ENCODE measurements around the gene SPSB2.

SPSB2 gene

GRCh38 chr12:6854036-6854435 is 19.1 kb downstream of the SPSB2 start:
- H3K4me3 ChIP-seq (ENCODE audit: low read depth, low read length) = no peak overlapping the region
- peaks cover 11% of the 10 kb centered on the region for H3K4me1 ChIP-seq (ENCODE audit: control insufficient read depth, insufficient read depth, low read length)
- no peak overlapping the region for H3K27ac ChIP-seq (ENCODE audit: extremely low read depth, low read depth, low read length)
- ChIA-PET CTCF (interaction anchor here (0.6 to 8.4 kb wide), 5 partner anchors 17 to 383 kb away, joined by 3 to 71 read pairs (median 5); partner anchors contain the start of genes MLF2 and SPSB2), POLR2A (interaction anchor here (3.5 to 7.1 kb wide), 3 partner anchors 12 to 18 kb away, joined by 62 to 183 read pairs (median 88); partner anchors contain the start of genes GNB3, SPSB2 and TPI1)
- H3K9me3 ChIP-seq (ENCODE audit: control insufficient read depth, insufficient read depth, low read depth, low read length) = no peaks in the 10 kb centered on the region
- TF ChIP-seq ZNF777 (tag by site-specific recombination; IDR thresholded peaks at IDR 0.05; ENCODE audit: borderline replicate concordance) (no peak), ZNF223 (tag by site-specific recombination; IDR thresholded peaks at IDR 0.05) (no peak), ZNF416 (tag by site-specific recombination; IDR thresholded peaks at IDR 0.05) (no peak), ZNF146 (tag by site-specific recombination; IDR thresholded peaks at IDR 0.05) (no peak), ZNF214 (tag by site-specific recombination; IDR thresholded peaks at IDR 0.05; ENCODE audit: borderline replicate concordance) (no peak), ZNF266 (tag by site-specific recombination; IDR thresholded peaks at IDR 0.05; ENCODE audit: low read depth) (no peak), ZBTB7A (tag by site-specific recombination; IDR thresholded peaks at IDR 0.05; ENCODE audit: low read depth) (no peak), IKZF3 (tag by site-specific recombination; IDR thresholded peaks at IDR 0.05) (no peak), KLF1 (tag by site-specific recombination; IDR thresholded peaks at IDR 0.05) (no peak), HOXD13 (CRISPR knock-in tag; IDR thresholded peaks at IDR 0.05; ENCODE audit: borderline replicate concordance) (no peak), AEBP2 (tag by site-specific recombination; IDR thresholded peaks at IDR 0.05; ENCODE audit: borderline replicate concordance) (no peak), ZNF426 (tag by site-specific recombination; IDR thresholded peaks at IDR 0.05) (no peak)
- H3K36me3 ChIP-seq (ENCODE audit: control insufficient read depth in 2 of 2, insufficient read depth in 1 of 2, low read length in 2 of 2) = peaks cover 23 to 66% of the 10 kb centered on the region in 2 experiments

GRCh38 chr12:6853626-6854025 is 19.5 kb downstream of the SPSB2 start:
- ChIA-PET CTCF (interaction anchor here (0.6 to 8.4 kb wide), 7 partner anchors 11 to 382 kb away, joined by 3 to 71 read pairs (median 5); partner anchors contain the start of gene SPSB2), POLR2A (interaction anchor here (2.9 to 7.1 kb wide), 4 partner anchors 12 to 24 kb away, joined by 55 to 183 read pairs (median 75); partner anchors contain the start of genes GNB3, P3H3, SPSB2 and TPI1)
- Histone ChIP-seq H3K36me3 (ENCODE audit: control insufficient read depth in 2 of 2, insufficient read depth in 1 of 2, low read length in 2 of 2) (peaks cover 23 to 66% of the 10 kb centered on the region in 2 experiments), H3K4me1 (ENCODE audit: control insufficient read depth, insufficient read depth, low read length) (peaks cover 11% of the 10 kb centered on the region), H3K4me3 (ENCODE audit: low read depth, low read length) (no peak overlapping the region), H3K9me3 (ENCODE audit: control insufficient read depth, insufficient read depth, low read depth, low read length) (no peaks in the 10 kb centered on the region), H3K27ac (ENCODE audit: extremely low read depth, low read depth, low read length) (no peak overlapping the region)
- TF ChIP-seq ZNF621 (tag by site-specific recombination; IDR thresholded peaks at IDR 0.05) (no peak), ZNF768 (tag by site-specific recombination; IDR thresholded peaks at IDR 0.05) (no peak), ZNF654 (tag by site-specific recombination; IDR thresholded peaks at IDR 0.05; ENCODE audit: low read depth) (no peak), ZNF302 (tag by site-specific recombination; IDR thresholded peaks at IDR 0.05; ENCODE audit: low read depth) (no peak), YY2 (tag by site-specific recombination; IDR thresholded peaks at IDR 0.05) (no peak), ZNF280C (tag by site-specific recombination; IDR thresholded peaks at IDR 0.05) (no peak), PRDM6 (tag by site-specific recombination; IDR thresholded peaks at IDR 0.05) (no peak), ZFP3 (tag by site-specific recombination; IDR thresholded peaks at IDR 0.05; ENCODE audit: low read depth) (no peak), ELK4 (IDR thresholded peaks at IDR 0.05; ENCODE audit: borderline replicate concordance, low read depth, low read length) (no peak), ZNF214 (tag by site-specific recombination; IDR thresholded peaks at IDR 0.05; ENCODE audit: borderline replicate concordance) (no peak), ZNF501 (tag by site-specific recombination; IDR thresholded peaks at IDR 0.05) (no peak), ZNF580 (tag by site-specific recombination; IDR thresholded peaks at IDR 0.05) (no peak), PRDM1 (tag by site-specific recombination; IDR thresholded peaks at IDR 0.05) (no peak), ZBTB6 (tag by site-specific recombination; IDR thresholded peaks at IDR 0.05) (no peak), ZNF521 (tag by site-specific recombination; IDR thresholded peaks at IDR 0.05) (no peak), ZNF174 (tag by site-specific recombination; IDR thresholded peaks at IDR 0.05) (no peak), ZBTB17 (tag by site-specific recombination; IDR thresholded peaks at IDR 0.05) (no peak)
